NCI-H2196 (cell line): ENCODE measurements around the gene SREBF1.

Experiments
- DNase-seq: peaks from one replicate; lab custom pipeline; 2025; ENCODE audit not compliant: unreplicated experiment; lab: John Stamatoyannopoulos, UW

Gene SREBF1

DNA sequence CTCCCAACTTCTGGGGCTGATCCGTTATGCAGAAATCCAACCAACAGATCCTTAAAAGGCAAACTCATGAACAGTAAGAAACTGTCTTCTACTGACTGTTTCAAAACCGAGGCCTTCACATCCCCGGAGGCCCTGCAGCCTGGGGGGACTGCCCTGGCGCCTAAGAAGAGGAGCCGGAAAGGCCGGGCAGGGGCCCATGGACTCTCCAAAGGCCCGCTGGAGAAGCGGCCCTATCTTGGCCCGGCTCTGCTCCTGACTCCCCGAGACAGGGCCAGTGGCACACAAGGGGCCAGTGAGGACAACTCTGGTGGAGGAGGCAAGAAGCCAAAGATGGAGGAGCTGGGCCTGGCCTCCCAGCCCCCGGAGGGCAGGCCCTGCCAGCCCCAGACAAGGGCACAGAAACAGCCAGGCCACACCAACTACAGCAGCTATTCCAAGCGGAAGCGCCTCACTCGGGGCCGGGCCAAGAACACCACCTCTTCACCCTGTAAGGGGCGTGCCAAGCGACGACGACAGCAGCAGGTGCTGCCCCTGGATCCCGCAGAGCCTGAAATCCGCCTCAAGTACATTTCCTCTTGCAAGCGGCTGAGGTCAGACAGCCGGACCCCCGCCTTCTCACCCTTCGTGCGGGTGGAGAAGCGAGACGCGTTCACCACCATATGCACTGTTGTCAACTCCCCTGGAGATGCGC lies 39.5 kb downstream of the SREBF1 start:
- no peak for DNase-seq

DNA sequence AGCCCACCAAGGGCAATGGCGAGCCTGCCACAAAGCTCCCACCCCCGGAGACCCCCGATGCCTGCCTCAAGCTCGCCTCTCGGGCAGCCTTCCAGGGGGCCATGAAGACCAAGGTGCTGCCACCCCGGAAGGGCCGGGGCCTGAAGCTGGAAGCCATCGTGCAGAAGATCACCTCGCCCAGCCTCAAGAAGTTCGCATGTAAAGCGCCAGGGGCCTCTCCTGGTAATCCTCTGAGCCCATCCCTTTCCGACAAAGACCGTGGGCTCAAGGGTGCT lies 40.1 kb downstream of the SREBF1 start:
- no peak for DNase-seq

DNA sequence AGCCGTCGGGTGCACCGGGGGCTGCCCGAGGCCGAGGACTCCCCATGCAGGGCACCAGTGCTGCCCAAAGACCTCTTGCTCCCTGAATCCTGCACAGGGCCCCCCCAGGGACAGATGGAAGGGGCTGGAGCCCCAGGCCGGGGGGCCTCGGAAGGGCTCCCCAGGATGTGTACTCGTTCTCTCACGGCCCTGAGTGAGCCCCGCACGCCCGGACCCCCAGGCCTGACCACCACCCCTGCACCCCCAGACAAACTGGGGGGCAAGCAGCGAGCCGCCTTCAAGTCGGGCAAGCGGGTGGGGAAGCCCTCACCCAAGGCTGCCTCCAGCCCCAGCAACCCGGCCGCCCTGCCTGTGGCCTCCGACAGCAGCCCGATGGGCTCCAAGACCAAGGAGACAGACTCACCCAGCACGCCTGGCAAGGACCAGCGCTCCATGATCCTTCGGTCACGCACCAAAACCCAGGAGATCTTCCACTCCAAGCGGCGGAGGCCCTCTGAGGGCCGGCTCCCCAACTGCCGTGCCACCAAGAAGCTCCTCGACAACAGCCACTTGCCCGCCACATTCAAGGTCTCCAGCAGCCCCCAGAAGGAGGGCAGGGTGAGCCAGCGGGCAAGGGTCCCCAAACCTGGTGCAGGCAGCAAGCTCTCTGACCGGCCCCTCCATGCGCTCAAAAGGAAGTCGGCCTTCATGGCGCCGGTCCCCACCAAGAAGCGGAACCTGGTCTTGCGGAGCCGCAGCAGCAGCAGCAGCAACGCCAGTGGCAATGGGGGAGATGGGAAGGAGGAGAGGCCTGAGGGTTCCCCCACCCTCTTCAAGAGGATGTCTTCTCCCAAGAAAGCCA lies 40.6 kb downstream of the SREBF1 start:
- DNase-seq = no peak

DNA sequence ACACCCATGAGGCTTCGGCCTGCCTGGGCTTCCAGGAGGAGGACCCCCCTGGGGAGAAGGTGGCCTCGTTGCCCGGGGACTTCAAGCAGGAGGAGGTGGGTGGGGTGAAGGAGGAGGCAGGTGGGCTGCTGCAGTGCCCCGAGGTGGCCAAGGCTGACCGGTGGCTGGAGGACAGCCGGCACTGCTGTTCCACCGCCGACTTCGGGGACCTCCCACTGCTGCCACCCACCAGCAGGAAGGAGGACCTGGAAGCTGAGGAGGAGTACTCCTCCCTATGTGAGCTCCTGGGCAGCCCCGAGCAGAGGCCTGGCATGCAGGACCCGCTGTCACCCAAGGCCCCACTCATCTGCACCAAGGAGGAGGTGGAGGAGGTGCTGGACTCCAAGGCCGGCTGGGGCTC lies 41.5 kb downstream of the SREBF1 start:
- DNase-seq = no peak

DNA sequence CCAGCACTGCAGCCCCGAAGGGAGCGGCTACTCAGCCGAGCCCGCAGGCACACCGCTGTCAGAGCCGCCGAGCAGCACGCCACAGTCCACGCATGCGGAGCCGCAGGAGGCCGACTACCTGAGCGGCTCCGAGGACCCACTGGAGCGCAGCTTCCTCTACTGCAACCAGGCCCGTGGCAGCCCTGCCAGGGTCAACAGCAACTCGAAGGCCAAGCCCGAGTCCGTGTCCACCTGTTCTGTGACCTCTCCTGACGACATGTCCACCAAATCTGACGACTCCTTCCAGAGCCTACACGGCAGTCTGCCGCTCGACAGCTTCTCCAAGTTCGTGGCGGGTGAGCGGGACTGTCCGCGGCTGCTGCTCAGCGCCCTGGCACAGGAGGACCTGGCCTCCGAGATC lies 42.4 kb downstream of the SREBF1 start:
- DNase-seq = no peak

DNA sequence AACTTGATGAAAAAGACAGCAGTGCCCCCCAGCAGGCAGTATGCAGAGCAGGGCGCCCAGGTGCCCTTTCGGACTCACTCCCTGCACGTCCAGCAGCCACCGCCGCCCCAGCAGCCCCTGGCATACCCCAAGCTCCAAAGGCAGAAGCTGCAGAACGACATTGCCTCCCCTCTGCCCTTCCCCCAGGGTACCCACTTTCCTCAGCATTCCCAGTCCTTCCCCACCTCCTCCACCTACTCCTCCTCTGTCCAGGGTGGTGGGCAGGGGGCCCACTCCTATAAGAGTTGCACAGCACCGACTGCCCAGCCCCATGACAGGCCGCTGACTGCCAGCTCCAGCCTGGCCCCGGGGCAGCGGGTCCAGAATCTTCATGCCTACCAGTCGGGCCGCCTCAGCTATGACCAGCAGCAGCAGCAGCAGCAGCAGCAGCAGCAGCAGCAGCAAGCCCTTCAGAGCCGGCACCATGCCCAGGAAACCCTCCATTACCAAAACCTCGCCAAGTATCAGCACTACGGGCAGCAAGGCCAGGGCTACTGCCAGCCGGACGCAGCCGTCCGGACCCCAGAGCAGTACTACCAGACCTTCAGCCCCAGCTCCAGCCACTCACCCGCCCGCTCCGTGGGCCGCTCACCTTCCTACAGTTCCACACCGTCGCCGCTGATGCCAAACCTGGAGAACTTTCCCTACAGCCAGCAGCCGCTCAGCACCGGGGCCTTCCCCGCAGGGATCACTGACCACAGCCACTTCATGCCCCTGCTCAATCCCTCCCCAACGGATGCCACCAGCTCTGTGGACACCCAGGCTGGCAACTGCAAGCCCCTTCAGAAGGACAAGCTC lies 43.2 kb downstream of the SREBF1 start:
- no peak for DNase-seq

DNA sequence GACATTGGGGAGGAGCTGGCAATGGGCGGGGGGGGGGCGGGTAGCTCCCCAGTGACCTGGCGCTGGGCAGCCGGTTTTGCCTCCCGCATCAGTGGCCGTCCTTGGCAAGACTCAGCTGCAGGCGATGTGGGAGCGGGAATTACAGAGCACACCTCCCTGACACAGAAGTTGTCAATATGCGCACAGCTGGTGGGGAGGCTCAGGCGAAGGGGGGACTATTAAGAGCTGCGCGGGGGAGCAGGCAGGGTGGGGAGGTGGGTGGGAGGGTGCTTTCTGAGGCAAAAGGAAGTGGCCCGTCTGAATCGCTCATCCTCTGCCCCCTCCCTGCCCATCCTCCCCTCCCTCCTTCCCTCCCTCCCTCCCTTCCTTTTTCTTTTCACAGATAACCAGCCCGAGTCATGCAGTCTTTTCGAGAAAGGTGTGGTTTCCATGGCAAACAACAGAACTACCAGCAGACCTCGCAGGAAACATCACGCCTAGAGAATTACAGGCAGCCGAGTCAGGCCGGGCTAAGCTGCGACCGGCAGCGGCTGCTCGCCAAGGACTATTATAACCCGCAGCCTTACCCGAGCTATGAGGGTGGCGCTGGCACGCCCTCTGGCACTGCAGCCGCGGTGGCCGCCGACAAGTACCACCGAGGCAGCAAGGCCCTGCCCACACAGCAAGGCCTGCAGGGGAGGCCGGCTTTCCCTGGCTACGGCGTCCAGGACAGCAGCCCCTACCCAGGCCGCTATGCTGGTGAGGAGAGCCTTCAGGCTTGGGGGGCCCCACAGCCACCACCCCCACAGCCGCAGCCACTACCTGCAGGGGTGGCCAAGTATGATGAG lies 44.0 kb downstream of the SREBF1 start:
- DNase-seq = no peak

DNA sequence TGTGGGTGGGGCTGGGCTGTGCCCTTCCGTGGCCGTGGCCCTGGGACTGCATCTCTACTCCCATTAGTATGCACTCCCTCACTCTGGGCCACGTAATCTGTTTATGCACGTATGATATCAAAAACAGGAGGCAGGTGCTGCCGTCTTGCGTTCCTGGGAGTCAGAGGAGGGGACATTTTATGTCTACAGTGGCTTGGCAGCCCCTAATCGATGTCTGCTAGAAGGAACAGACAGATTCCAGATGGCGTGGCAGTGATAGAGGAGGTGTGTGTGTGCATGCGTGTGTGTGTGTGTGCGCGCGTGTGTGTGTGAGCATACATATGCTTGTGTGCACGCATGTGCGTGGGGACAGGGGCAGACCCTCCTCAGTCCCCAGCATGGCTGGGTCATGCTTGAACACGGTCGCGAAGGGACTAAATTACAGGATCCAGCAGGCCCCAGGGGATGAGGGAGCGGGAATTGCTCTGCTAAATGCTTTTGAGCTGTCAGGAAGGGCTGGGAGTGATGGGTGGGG lies 44.7 kb downstream of the SREBF1 start:
- no peak for DNase-seq

DNA sequence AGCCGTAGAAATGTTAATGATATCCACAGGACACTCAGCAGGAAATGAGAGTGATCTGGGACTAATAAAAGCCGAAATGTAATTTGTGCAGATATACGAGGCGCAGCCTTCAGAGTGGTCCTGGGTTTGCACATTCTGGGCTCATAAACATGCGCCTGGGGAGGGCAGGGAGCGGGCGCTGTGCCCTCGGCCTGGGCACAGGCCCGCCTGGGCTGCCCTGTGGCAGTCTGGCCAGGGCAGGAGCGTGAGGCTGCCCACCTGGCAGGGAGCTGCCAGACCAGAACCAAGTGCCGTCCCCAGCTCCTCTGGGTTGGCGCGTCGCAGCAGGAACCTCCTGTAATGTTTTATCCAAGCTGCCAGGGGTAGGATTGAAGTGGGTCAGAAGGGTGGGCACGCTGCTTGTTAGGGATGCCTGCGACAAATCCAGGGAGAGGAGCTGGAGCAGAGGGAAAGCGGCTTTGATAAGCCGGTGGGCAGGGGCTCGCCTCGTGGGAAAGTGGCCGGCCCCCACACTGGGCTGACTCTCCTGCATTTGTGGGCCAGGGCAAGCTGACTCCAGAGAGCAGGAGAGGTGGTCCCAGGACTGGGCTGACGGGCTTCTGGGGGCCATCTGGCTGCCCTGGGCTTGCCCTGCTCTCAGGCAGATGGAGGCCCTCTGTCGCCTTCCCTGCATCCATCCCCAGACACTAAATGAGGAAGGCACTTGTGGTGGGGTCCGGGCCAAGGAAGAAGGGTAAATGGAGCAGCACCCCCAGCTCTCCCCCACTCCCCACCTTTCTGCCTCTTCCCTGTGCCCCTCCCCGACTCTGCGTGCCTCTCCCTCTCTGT lies 45.9 kb downstream of the SREBF1 start:
- no peak for DNase-seq

DNA sequence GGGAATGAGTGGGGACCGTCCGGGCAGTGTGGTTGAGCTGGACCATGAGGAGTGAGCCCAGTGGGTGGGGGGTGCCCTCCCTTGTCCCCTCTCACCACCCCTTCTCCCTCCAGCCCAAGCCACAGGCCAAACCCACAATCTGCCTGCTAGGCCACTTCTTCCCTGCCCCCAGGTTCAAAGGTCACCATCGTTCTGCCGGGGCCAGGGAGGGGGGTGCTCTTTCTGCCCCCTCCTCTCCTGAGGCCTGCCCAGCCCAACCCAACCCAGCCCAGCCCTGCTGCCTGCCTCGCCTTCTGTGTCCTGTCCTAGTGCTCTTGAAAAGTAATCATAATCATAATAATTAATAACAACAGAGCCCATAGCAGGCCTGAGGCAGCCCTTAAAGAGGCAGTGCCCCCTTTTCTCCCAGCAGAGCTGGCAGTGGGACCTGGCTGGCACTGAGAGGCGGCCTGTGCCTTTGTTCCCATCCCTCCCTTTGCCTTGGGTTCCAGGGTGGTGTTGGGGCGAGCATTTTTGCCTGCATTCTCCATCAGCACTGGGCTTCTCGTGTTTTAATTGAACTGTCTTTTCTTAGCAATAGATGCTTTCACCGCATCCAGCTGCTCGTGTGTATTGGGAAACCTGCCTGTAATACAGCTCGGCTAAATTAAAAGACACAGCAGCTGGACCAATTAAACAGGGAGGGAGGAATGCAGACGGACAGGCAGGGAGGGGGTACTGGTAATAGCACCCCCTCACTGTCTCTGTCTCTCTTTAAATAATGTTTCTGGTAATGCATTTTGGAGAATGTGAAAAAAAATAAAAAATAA lies 46.8 kb downstream of the SREBF1 start:
- no peak for DNase-seq

DNA sequence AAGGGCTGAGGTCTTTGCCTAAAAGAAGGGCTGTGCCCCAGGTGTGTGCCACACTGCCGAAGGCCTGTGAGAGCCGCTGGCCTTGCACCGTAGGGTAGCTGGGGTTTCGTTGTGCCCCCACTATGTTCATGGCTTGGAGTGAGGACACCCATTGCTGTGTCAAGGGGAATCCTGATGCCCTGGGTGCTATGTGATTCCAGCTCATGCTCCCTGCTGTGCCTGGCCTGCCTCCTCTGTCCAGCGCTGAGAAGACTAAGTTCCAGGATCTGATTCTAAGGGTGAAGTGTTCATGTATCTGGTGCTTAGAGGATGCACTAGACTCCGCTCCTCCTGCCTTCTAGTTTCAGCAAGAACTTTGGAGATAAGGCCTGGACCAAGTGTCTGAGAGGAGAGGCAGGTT lies 47.4 kb downstream of the SREBF1 start:
- no peak for DNase-seq

DNA sequence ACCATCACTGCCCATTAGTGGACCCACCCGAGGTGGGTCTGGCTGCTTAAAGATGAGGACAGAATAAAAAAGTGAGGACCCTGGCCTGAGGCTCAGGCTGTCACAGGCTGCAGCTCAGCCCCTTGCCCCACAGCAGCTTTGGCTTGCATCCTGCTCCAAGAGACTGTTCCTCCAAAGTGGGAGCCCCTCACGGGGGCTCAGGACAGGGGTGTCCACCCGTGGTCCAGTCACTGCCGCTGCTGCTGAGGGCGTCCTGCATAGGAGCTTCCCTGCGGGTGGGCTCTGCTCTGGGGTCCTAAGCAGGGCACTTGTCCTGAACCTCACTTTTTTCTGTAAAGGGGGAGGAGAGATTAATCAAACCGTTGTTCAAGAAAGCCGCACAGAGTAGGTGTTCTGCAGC lies 47.8 kb downstream of the SREBF1 start:
- DNase-seq = no peak

DNA sequence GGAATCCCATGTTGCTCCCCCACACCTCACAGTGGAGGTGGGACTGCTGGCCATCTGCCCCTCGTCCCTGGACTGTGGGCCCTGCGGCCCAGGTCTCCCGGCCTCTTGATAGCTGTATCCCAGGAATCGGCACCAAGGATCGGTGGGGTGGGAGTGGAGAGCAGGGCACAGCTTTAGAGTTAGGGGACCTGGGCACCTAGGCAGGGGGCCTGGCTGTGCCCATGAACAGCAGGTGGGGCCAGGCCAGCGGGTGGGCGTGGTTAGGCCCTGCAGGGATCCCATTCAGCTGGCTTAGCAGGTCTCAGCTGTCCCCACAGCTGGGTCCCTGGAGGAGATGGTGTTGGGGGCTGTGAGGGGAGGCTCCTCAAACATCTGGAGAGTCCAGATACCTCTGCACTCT lies 49.2 kb downstream of the SREBF1 start:
- DNase-seq = no peak

DNA sequence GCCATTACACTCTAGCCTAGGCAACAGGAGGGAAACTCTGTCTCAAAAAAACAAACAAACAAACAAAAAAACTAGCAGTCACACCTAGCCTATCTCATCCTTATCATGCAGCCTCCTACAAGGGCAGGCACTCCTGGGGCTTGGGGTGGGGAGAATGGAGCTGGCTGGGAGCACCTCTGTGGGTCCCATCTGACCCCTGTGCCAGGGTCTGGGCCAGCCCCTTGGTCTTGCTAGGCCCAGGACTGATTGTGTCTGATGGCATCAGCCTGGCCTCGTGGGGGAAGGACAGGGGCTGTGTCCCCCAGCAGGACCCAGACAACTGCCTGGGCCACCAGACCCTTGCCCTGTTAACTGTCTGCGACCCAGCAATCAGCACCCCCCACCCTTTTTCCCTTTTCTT lies 49.8 kb downstream of the SREBF1 start:
- DNase-seq = no peak

DNA sequence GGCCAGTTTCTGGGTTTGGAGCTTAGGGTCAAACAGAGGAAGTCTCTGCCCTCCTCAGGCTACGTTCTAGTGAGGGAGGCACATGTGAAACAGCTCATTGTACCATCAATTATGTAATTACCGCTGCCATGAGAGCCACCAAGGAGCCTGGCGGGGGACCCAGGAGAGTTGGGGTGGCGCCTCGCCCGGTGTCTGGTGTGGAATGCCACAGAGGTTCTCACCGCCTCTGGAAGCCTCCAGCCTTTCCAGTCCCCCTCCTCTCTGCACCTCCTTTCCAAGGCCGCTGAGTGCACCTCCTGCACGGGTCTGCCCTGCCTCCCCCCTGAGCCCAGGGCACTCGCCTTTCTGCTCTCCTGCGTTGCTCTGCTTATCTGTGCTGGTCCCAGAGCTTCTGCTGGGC lies 51.4 kb downstream of the SREBF1 start:
- DNase-seq = no peak

DNA sequence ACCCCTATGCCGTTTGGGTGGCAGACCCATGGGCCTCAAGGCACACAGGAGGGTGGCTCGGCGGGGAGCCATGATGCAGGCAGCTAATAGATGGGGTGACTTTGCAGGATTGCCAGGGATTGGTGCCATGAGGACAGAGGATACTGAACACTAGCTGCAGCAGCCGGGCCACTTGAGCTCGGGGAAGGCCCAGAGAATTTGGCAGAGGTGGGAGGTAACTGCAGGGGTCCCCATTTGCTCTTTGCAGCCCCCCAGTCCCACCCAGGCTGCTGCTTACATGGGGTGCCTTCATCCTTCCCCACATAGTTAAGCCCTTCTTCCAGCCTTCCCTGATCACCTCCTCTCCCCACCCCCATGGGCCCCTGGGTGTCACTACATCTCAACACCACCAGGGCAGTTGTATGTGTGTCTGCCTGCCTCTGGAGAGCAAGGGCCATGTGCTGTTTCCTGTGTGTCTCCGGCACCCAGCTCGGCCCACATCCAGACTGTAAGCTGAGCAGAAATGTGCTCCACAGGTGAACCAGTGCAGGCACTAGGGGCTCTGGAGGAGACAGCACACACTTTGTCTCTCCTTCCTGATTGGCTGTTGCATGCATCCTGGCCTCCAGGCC lies 52.0 kb downstream of the SREBF1 start:
- peak; percentile 3 for DNase-seq

DNA sequence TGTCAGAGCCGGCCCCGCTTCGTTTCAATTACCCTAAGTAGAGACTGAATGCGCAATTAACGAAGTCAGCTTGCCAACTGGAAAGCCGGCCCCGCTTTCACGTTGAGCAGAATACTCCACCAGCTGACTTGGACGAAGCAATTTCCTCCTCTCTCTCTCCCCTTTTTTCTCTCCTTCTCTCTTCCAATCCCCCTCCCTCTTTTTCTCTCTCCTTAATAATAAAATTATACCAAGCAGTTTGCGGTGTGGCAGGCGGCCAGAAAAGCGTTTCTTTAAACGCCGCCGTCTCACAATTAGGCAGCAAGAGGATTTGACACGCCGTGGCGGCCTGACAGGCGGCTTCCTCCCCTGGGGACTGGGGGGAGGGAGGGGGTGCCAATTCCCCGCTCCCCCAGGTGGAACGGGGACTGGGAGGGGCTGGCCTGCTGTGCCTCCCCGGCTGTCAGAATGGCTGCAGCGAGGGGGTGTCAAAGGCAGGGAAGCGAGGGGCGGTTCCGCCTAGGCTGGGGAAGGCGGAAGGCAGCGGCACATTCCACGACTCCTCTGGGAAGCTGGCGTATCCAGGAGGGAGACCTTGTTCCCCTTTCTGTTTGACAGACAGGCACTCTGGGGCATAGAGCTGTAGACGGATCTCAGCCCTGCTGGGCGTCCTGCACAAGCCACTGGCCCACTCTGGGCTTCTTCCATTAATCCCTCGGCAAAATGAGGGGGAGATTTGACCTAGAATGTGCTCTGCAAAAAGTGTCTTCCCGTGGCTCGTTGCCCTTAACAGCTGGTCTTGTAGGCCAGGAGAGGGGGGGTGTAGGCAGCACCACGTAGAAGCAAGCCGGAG lies 52.7 kb downstream of the SREBF1 start:
- DNase-seq = peak; percentile 41
